ENCODE measurements around the gene KLHL30.

Gene KLHL30

GRCh38 chr2:238162251-238162845 is 23.9 kb downstream of the KLHL30 start:
- Histone ChIP-seq H3K9me3 (ENCODE audit: control insufficient read depth, low read length) (no peaks in the 10 kb centered on the region), H3K4me3 (ENCODE audit: extremely low read depth, insufficient read depth, low read length, poor library complexity, severe bottlenecking) (no peak overlapping the region), H3K36me3 (ENCODE audit: control insufficient read depth, insufficient read depth, low read length) (peaks cover 2% of the 10 kb centered on the region), H3K27ac (ENCODE audit: low read depth, low read length, severe bottlenecking) (no peak overlapping the region), H3K4me1 (ENCODE audit: control insufficient read depth, insufficient read depth, low read length, poor library complexity, severe bottlenecking) (no peaks in the 10 kb centered on the region)
- WGBS, 2 experiments (ENCODE audit: insufficient coverage in 2 of 2) = 83 to 90% methylated on average over 12 to 13 of the region's 14 CpGs

- Histone ChIP-seq H3K9me3 (ENCODE audit: control insufficient read depth, low read length) (no peaks in the 10 kb centered on the region), H3K36me3 (ENCODE audit: control insufficient read depth, insufficient read depth, low read length) (peaks cover 6% of the 10 kb centered on the region), H3K4me3 (ENCODE audit: extremely low read depth, insufficient read depth, low read length, poor library complexity, severe bottlenecking) (peak overlapping the region; percentile 1), H3K4me1 (ENCODE audit: control insufficient read depth, insufficient read depth, low read length, poor library complexity, severe bottlenecking) (no peaks in the 10 kb centered on the region), H3K27ac (ENCODE audit: low read depth, low read length, severe bottlenecking) (no peak overlapping the region)
- WGBS, 2 experiments (ENCODE audit: insufficient coverage in 2 of 2) = 73 to 78% methylated on average over 14 to 15 of the region's 15 CpGs
These were observed 24.5 kb downstream of the KLHL30 start for GRCh38 chr2:238162846-238163441.

- H3K27ac ChIP-seq (ENCODE audit: low read depth, low read length, severe bottlenecking) = no peak overlapping the region
- H3K9me3 ChIP-seq (ENCODE audit: control insufficient read depth, low read length) = no peaks in the 10 kb centered on the region
- H3K4me1 ChIP-seq (ENCODE audit: control insufficient read depth, insufficient read depth, low read length, poor library complexity, severe bottlenecking) = no peaks in the 10 kb centered on the region
- 9 to 10% methylated on average over 57 to 95 of the region's 95 CpGs for WGBS, 2 experiments (ENCODE audit: insufficient coverage in 2 of 2)
- peaks cover 13% of the 10 kb centered on the region for H3K36me3 ChIP-seq (ENCODE audit: control insufficient read depth, insufficient read depth, low read length)
- H3K4me3 ChIP-seq (ENCODE audit: extremely low read depth, insufficient read depth, low read length, poor library complexity, severe bottlenecking) = peak overlapping the region; percentile 2
These were observed 25.2 kb downstream of the KLHL30 start for GRCh38 chr2:238163481-238164198.

GRCh38 chr2:238164906-238165287 is 26.4 kb downstream of the KLHL30 start:
- H3K9me3 ChIP-seq (ENCODE audit: control insufficient read depth, low read length) = no peaks in the 10 kb centered on the region
- 93 to 95% methylated on average over 7 of the region's 8 CpGs for WGBS, 2 experiments (ENCODE audit: insufficient coverage in 2 of 2)
- H3K27ac ChIP-seq (ENCODE audit: low read depth, low read length, severe bottlenecking) = no peak overlapping the region
- H3K36me3 ChIP-seq (ENCODE audit: control insufficient read depth, insufficient read depth, low read length) = peaks cover 23% of the 10 kb centered on the region
- H3K4me3 ChIP-seq (ENCODE audit: extremely low read depth, insufficient read depth, low read length, poor library complexity, severe bottlenecking) = no peak overlapping the region
- H3K4me1 ChIP-seq (ENCODE audit: control insufficient read depth, insufficient read depth, low read length, poor library complexity, severe bottlenecking) = peaks cover 9% of the 10 kb centered on the region

GRCh38 chr2:238165288-238165921 is 26.9 kb downstream of the KLHL30 start:
- Histone ChIP-seq H3K36me3 (ENCODE audit: control insufficient read depth, insufficient read depth, low read length) (peaks cover 24% of the 10 kb centered on the region), H3K27ac (ENCODE audit: low read depth, low read length, severe bottlenecking) (no peak overlapping the region), H3K4me1 (ENCODE audit: control insufficient read depth, insufficient read depth, low read length, poor library complexity, severe bottlenecking) (peaks cover 14% of the 10 kb centered on the region), H3K9me3 (ENCODE audit: control insufficient read depth, low read length) (no peaks in the 10 kb centered on the region), H3K4me3 (ENCODE audit: extremely low read depth, insufficient read depth, low read length, poor library complexity, severe bottlenecking) (no peak overlapping the region)
- 97% methylated on average over 10 to 11 of the region's 12 CpGs for WGBS, 2 experiments (ENCODE audit: insufficient coverage in 2 of 2)

GRCh38 chr2:238166391-238167343 is 28.2 kb downstream of the KLHL30 start:
- Histone ChIP-seq H3K36me3 (ENCODE audit: control insufficient read depth, insufficient read depth, low read length) (peaks cover 37% of the 10 kb centered on the region), H3K27ac (ENCODE audit: low read depth, low read length, severe bottlenecking) (no peak overlapping the region), H3K9me3 (ENCODE audit: control insufficient read depth, low read length) (no peaks in the 10 kb centered on the region), H3K4me1 (ENCODE audit: control insufficient read depth, insufficient read depth, low read length, poor library complexity, severe bottlenecking) (peaks cover 21% of the 10 kb centered on the region), H3K4me3 (ENCODE audit: extremely low read depth, insufficient read depth, low read length, poor library complexity, severe bottlenecking) (no peak overlapping the region)
- WGBS, 2 experiments (ENCODE audit: insufficient coverage in 2 of 2) = 95% methylated on average over 22 of the region's 24 CpGs

- peaks cover 21% of the 10 kb centered on the region for H3K4me1 ChIP-seq (ENCODE audit: control insufficient read depth, insufficient read depth, low read length, poor library complexity, severe bottlenecking)
- H3K4me3 ChIP-seq (ENCODE audit: extremely low read depth, insufficient read depth, low read length, poor library complexity, severe bottlenecking) = no peak overlapping the region
- H3K9me3 ChIP-seq (ENCODE audit: control insufficient read depth, low read length) = no peaks in the 10 kb centered on the region
- H3K27ac ChIP-seq (ENCODE audit: low read depth, low read length, severe bottlenecking) = no peak overlapping the region
- 86 to 98% methylated on average over 2 to 7 of the region's 7 CpGs for WGBS, 2 experiments (ENCODE audit: insufficient coverage in 2 of 2)
- H3K36me3 ChIP-seq (ENCODE audit: control insufficient read depth, insufficient read depth, low read length) = peaks cover 43% of the 10 kb centered on the region
These were observed 28.9 kb downstream of the KLHL30 start for GRCh38 chr2:238167344-238167715.

GRCh38 chr2:238167761-238168160 is 29.3 kb downstream of the KLHL30 start:
- Histone ChIP-seq H3K4me1 (ENCODE audit: control insufficient read depth, insufficient read depth, low read length, poor library complexity, severe bottlenecking) (peaks cover 21% of the 10 kb centered on the region), H3K4me3 (ENCODE audit: extremely low read depth, insufficient read depth, low read length, poor library complexity, severe bottlenecking) (no peak overlapping the region), H3K36me3 (ENCODE audit: control insufficient read depth, insufficient read depth, low read length) (peaks cover 48% of the 10 kb centered on the region), H3K27ac (ENCODE audit: low read depth, low read length, severe bottlenecking) (no peak overlapping the region), H3K9me3 (ENCODE audit: control insufficient read depth, low read length) (no peaks in the 10 kb centered on the region)
- WGBS, 2 experiments (ENCODE audit: insufficient coverage in 2 of 2) = 90 to 93% methylated on average over 5 to 8 of the region's 8 CpGs

- WGBS, 2 experiments (ENCODE audit: insufficient coverage in 2 of 2) = 88 to 100% methylated on average over 4 to 5 of the region's 13 CpGs
- Histone ChIP-seq H3K4me3 (ENCODE audit: extremely low read depth, insufficient read depth, low read length, poor library complexity, severe bottlenecking) (no peak overlapping the region), H3K9me3 (ENCODE audit: control insufficient read depth, low read length) (no peaks in the 10 kb centered on the region), H3K36me3 (ENCODE audit: control insufficient read depth, insufficient read depth, low read length) (peaks cover 54% of the 10 kb centered on the region), H3K27ac (ENCODE audit: low read depth, low read length, severe bottlenecking) (no peak overlapping the region), H3K4me1 (ENCODE audit: control insufficient read depth, insufficient read depth, low read length, poor library complexity, severe bottlenecking) (peaks cover 21% of the 10 kb centered on the region)
These were observed 30.0 kb downstream of the KLHL30 start for GRCh38 chr2:238168196-238169047.

Data from mesodermal cell (in vitro differentiated cells).